Astrocyte (in vitro differentiated cells and primary cell): ENCODE results near the gene UBE2E2. TPM values are rescaled to one million over a fixed set of nuclear protein-coding genes. Genes with fewer than 3 reads are reported as not detected.

Experiments used
- DNase-seq: peaks from one replicate; pipeline ENCODE4 v3.0.0-alpha.2; 2010; ENCODE audit warnings: low read depth
- FAIRE-seq: peaks from 2 replicates; lab custom pipeline; 2011; peaks lifted over from hg19 to GRCh38; lab: Jason Lieb, UNC
- H2AFZ ChIP-seq: 2 replicates; pipeline ENCODE4 v1.6.0; 2012; ENCODE audit warnings: low read depth, low read length, inconsistent platforms
- H3K27ac ChIP-seq: 2 replicates; pipeline ENCODE4 v1.5.1; 2011; ENCODE audit warnings: low read depth, low read length, inconsistent platforms
- H3K27me3 ChIP-seq: 2 replicates; pipeline ENCODE4 v1.6.0; 2011; ENCODE audit warnings: low read length, inconsistent platforms; ENCODE audit not compliant: insufficient read depth
- H3K36me3 ChIP-seq: 2 replicates; pipeline ENCODE4 v1.5.1; 2011; ENCODE audit warnings: low read length, inconsistent platforms; ENCODE audit not compliant: insufficient read depth
- H3K4me1 ChIP-seq: 2 replicates; pipeline ENCODE4 v1.5.1; 2011; ENCODE audit warnings: low read length, inconsistent platforms; ENCODE audit not compliant: insufficient read depth
- H3K4me2 ChIP-seq: 2 replicates; pipeline ENCODE4 v1.6.0; 2012; ENCODE audit warnings: low read length, inconsistent platforms
- H3K4me3 ChIP-seq: 2 replicates; pipeline ENCODE4 v1.5.1; 2011; ENCODE audit warnings: low read depth, mild to moderate bottlenecking, low read length, inconsistent platforms; ENCODE audit not compliant: insufficient read depth
- H3K79me2 ChIP-seq: 2 replicates; pipeline ENCODE4 v1.6.0; 2012; ENCODE audit warnings: mild to moderate bottlenecking, low read length, inconsistent platforms; ENCODE audit not compliant: insufficient read depth
- H3K9ac ChIP-seq: 2 replicates; pipeline ENCODE4 v1.6.0; 2012; ENCODE audit warnings: mild to moderate bottlenecking, low read length, inconsistent platforms
- H3K9me3 ChIP-seq: 2 replicates; pipeline ENCODE4 v1.5.1; 2012; ENCODE audit warnings: low read depth, mild to moderate bottlenecking, low read length, inconsistent platforms; ENCODE audit not compliant: insufficient read depth
- H4K20me1 ChIP-seq: 2 replicates; pipeline ENCODE4 v1.6.0; 2012; ENCODE audit warnings: low read length, inconsistent platforms; ENCODE audit not compliant: insufficient read depth
- H3K27ac Mint-ChIP-seq: one replicate; pipeline ENCODE4 v1.8.0; 2021; ENCODE audit warnings: mild to moderate bottlenecking, mixed read lengths; ENCODE audit not compliant: unreplicated experiment
- H3K27me3 Mint-ChIP-seq: one replicate; pipeline ENCODE4 v1.8.0; 2021; ENCODE audit warnings: low read depth, mixed read lengths; ENCODE audit not compliant: unreplicated experiment
- H3K36me3 Mint-ChIP-seq: one replicate; pipeline ENCODE4 v1.8.0; 2021; ENCODE audit warnings: low read depth, mixed read lengths; ENCODE audit not compliant: unreplicated experiment
- H3K4me1 Mint-ChIP-seq: one replicate; pipeline ENCODE4 v1.8.0; 2021; ENCODE audit warnings: low read depth, mixed read lengths; ENCODE audit not compliant: unreplicated experiment
- H3K4me3 Mint-ChIP-seq: one replicate; pipeline ENCODE4 v1.8.0; 2021; ENCODE audit warnings: mild to moderate bottlenecking, moderate library complexity, mixed read lengths; ENCODE audit not compliant: unreplicated experiment
- H3K9me3 Mint-ChIP-seq: one replicate; pipeline ENCODE4 v1.8.0; 2021; ENCODE audit warnings: mild to moderate bottlenecking, mixed read lengths; ENCODE audit not compliant: unreplicated experiment
- EZH2 ChIP-seq: IDR thresholded peaks from 2 replicates; pipeline ENCODE4 v1.6.1; 2012; ENCODE audit warnings: mild to moderate bottlenecking, low read length, inconsistent platforms; ENCODE audit not compliant: insufficient read depth
- total RNA-seq: library from RNA; stranded (reverse); gene quantifications from 2 replicates; pipeline ENCODE4 v1.2.1, GENCODE V29; 2021
- TF ChIP-seq, protein P1 (sequence below): IDR thresholded peaks from 2 replicates; pipeline ENCODE4 v1.5.1; 2011; ENCODE audit warnings: low read depth, mild to moderate bottlenecking, inconsistent platforms, low read length, moderate library complexity; ENCODE audit not compliant: insufficient read depth

Gene UBE2E2
- total RNA-seq, 1 donor from 2014 or later = 89.8 TPM

- H3K4me3 Mint-ChIP-seq = peak overlapping the region; percentile 82
- no peaks in the 10 kb centered on the region for H3K9me3 ChIP-seq
- peaks cover 18% of the 10 kb centered on the region for H3K4me1 Mint-ChIP-seq
- TF ChIP-seq, protein P1, sequence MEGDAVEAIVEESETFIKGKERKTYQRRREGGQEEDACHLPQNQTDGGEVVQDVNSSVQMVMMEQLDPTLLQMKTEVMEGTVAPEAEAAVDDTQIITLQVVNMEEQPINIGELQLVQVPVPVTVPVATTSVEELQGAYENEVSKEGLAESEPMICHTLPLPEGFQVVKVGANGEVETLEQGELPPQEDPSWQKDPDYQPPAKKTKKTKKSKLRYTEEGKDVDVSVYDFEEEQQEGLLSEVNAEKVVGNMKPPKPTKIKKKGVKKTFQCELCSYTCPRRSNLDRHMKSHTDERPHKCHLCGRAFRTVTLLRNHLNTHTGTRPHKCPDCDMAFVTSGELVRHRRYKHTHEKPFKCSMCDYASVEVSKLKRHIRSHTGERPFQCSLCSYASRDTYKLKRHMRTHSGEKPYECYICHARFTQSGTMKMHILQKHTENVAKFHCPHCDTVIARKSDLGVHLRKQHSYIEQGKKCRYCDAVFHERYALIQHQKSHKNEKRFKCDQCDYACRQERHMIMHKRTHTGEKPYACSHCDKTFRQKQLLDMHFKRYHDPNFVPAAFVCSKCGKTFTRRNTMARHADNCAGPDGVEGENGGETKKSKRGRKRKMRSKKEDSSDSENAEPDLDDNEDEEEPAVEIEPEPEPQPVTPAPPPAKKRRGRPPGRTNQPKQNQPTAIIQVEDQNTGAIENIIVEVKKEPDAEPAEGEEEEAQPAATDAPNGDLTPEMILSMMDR = no peak
- no peak for TF ChIP-seq EZH2
- peak overlapping the region; percentile 98 for H3K4me2 ChIP-seq
- H3K27ac ChIP-seq = peak overlapping the region; percentile 61
- peak; percentile 15 for DNase-seq
- H2AFZ ChIP-seq = peak overlapping the region; percentile 99
- H3K79me2 ChIP-seq = peaks cover 39% of the 10 kb centered on the region
- peaks cover 5% of the 10 kb centered on the region for H3K4me1 ChIP-seq
- H3K36me3 ChIP-seq = no peaks in the 10 kb centered on the region
- H3K27me3 ChIP-seq = peaks cover 3% of the 10 kb centered on the region
- H3K9me3 Mint-ChIP-seq = no peaks in the 10 kb centered on the region
- H3K9ac ChIP-seq = peak overlapping the region; percentile 92
- H3K36me3 Mint-ChIP-seq = no peaks in the 10 kb centered on the region
- H3K27me3 Mint-ChIP-seq = peaks cover 12% of the 10 kb centered on the region
- H3K4me3 ChIP-seq = peak overlapping the region; percentile 87
- peak overlapping the region; percentile 28 for H3K27ac Mint-ChIP-seq
- no peak for FAIRE-seq
- H4K20me1 ChIP-seq = peaks cover 28% of the 10 kb centered on the region
Measured at GRCh38 chr3:23202203-23202920, 765 bp upstream of the UBE2E2 start.

DNA sequence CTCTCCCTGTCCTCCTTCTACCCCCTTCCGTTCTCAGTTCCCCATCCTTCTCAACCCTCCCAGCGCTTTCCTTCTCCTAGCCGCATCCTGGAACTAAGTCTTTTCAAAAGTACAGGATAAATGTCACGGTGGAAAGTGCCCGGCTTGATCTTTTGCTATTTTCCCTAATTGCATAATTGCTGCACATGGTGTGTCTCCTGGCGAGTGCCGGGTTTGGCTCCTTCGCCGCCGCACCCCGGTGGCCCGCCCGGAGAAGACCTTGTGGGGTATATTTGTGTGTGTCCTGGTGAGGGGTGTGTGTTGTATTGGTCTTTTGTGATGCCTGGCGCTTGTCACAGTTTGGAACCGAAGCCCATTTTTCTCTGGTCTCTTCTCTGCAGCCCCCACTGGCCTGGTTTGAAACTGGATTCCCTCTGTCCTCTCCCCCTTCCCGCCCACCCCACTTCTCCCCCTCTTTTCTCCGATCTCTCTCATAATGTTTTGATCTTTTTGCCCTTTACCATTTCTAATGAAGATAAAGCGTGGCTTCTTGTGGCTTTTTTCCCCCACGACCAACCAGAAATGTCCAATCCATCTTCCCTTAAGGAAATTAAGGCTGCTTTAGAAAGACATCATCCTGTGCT is 692 bp downstream of the UBE2E2 start:
- Histone ChIP-seq H3K4me3 (peak overlapping the region; percentile 87), H3K9ac (peak overlapping the region; percentile 92), H3K27ac (peak overlapping the region; percentile 72), H3K27me3 (no peaks in the 10 kb centered on the region), H2AFZ (peak overlapping the region; percentile 81), H3K79me2 (peaks cover 53% of the 10 kb centered on the region), H4K20me1 (peaks cover 39% of the 10 kb centered on the region), H3K4me2 (peak overlapping the region; percentile 98), H3K4me1 (peaks cover 5% of the 10 kb centered on the region), H3K9me3 (no peaks in the 10 kb centered on the region), H3K36me3 (no peaks in the 10 kb centered on the region)
- H3K36me3 Mint-ChIP-seq = no peaks in the 10 kb centered on the region
- peaks cover 12% of the 10 kb centered on the region for H3K27me3 Mint-ChIP-seq
- peaks cover 18% of the 10 kb centered on the region for H3K4me1 Mint-ChIP-seq
- peak overlapping the region; percentile 94 for H3K27ac Mint-ChIP-seq
- TF ChIP-seq, protein P1 = no peak
- TF ChIP-seq EZH2 = no peak
- no peaks in the 10 kb centered on the region for H3K9me3 Mint-ChIP-seq
- DNase-seq = peak; percentile 1
- peak overlapping the region; percentile 98 for H3K4me3 Mint-ChIP-seq
- no peak for FAIRE-seq
